Tibial nerve (tissue), 4 donors: ENCODE data around the gene EEF1B2. TPM values are rescaled to one million over a fixed set of nuclear protein-coding genes. Genes with fewer than 3 reads are reported as not detected.
"Not testable (repeated sequence)": the region's sequence is repeated elsewhere in the genome, so short reads cannot be mapped to it uniquely, and the experiment has no call there.

ENCODE experiments used
- DNase-seq, 2 donors: peaks; one replicate each; pipeline ENCODE4 v3.0.0-alpha.2; 2019; ENCODE audit warnings: low spot score in 2 of 2
- H3K27ac ChIP-seq, 4 donors: fragments of 200-600 bp; sonication (generic) in 3 of 4; one replicate each; pipeline ENCODE4 v1.5.1; 2017 to 2019; ENCODE audit warnings: mild to moderate bottlenecking in 1 of 4
- H3K27me3 ChIP-seq, 2 donors: fragments of 200-600 bp; sonication (generic) in 1 of 2; one replicate each; pipeline versions ENCODE4 v1.5.1 to v1.6.0; 2017 to 2019
- H3K36me3 ChIP-seq, 3 donors: fragments of 200-600 bp; sonication (generic); one replicate each; pipeline ENCODE4 v1.5.1; 2018 to 2019
- H3K4me1 ChIP-seq, 4 donors: fragments of 200-600 bp; sonication (generic) in 3 of 4; one replicate each; pipeline ENCODE4 v1.5.1; 2017 to 2019
- H3K4me3 ChIP-seq, 4 donors: fragments of 200-600 bp; sonication (generic) in 3 of 4; one replicate each; pipeline ENCODE4 v1.5.1; 2017 to 2019; ENCODE audit warnings: mild to moderate bottlenecking in 1 of 4, moderate library complexity in 1 of 4
- H3K9me3 ChIP-seq, 4 donors: fragments of 200-600 bp; sonication (generic) in 3 of 4; one replicate each; pipeline ENCODE4 v1.5.1; 2017 to 2019
- CTCF ChIP-seq, 5 experiments: fragments of 200-600 bp in 3 of 5; fragments of 450-650 bp in 2 of 5; sonication (generic) in 3 of 5; IDR thresholded peaks; one replicate each; pipeline ENCODE4 v1.5.1; 2016 to 2019; ENCODE audit warnings: antibody characterized with exemption in 5 of 5, mild to moderate bottlenecking in 3 of 5, moderate library complexity in 2 of 5
- EP300 ChIP-seq, 2 donors: sonication (generic); formaldehyde crosslinking; IDR thresholded peaks; one replicate each; pipeline ENCODE4 v1.6.1; 2017; ENCODE audit warnings: antibody characterized with exemption in 2 of 2, mild to moderate bottlenecking in 1 of 2
- POLR2A ChIP-seq, 2 donors: fragments of 450-650 bp; IDR thresholded peaks; one replicate each; pipeline ENCODE4 v1.6.1; 2017; ENCODE audit warnings: antibody characterized with exemption in 2 of 2, mild to moderate bottlenecking in 2 of 2, moderate library complexity in 2 of 2
- WGBS, 2 donors: methylation state at CpG; one replicate each; pipeline ENCODE4 v1.1.5; 2018; 5-methylcytosine and 5-hydroxymethylcytosine counted together
- total RNA-seq, 4 donors: library from RNA; depleted of rRNA; stranded (reverse); fragments of >200 nt; gene quantifications; one replicate each; pipeline ENCODE4 v1.1.0, GENCODE V29; 2016

Gene EEF1B2
- total RNA-seq, 4 donors from 2014 or later: 200 to 300 (median 258) TPM

- Histone ChIP-seq H3K36me3 (peaks cover 0 to 60% (median 15%) of the 10 kb centered on the region in 3 donors), H3K4me1 (peaks cover 0 to 29% (median 10%) of the 10 kb centered on the region in 4 donors), H3K27ac (no peak overlapping the region), H3K9me3 (no peaks in the 10 kb centered on the region), H3K4me3 (no peak overlapping the region), H3K27me3 (no peaks in the 10 kb centered on the region)
- WGBS, 2 donors: 55 to 58% methylated on average over 2 of the region's 2 CpGs
- DNase-seq: peak in 1 of 2 donors; percentile 75
- TF ChIP-seq POLR2A (IDR thresholded peaks at IDR 0.05) (no peak), CTCF (IDR thresholded peaks at IDR 0.05) (peak; percentile 60 to 72 (median 69)), EP300 (IDR thresholded peaks at IDR 0.05) (no peak)
These were observed 4.7 kb downstream of the EEF1B2 start for GRCh38 chr2:206164261-206164862.

DNA sequence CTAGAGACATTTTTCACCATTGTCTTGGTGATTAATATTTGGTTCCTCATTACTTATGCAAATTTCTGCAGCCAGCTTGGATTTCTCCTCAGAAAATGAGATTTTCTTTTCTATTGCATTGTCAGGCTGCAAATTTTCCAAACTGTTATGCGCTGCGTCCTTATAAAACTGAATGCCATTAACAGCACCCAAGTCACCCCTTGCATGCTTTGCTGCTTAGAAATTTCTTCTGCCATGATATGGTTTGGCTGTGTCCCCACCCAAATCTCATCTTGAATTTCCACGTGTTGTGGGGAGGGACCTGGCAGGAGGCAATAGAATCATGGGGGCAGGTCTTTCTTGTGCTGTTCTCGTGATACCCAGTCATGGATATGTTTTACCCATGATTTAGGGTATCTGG lies 8.5 kb downstream of the EEF1B2 start:
- not testable (repeated sequence) for H3K4me1 ChIP-seq, DNase-seq, H3K27me3 ChIP-seq, H3K9me3 ChIP-seq, H3K4me3 ChIP-seq, H3K27ac ChIP-seq
- 95 to 98% methylated on average over 4 of the region's 4 CpGs for WGBS, 2 donors
- peaks cover 0 to 37% (median 0%) of the 10 kb centered on the region in 3 donors for H3K36me3 ChIP-seq

DNA sequence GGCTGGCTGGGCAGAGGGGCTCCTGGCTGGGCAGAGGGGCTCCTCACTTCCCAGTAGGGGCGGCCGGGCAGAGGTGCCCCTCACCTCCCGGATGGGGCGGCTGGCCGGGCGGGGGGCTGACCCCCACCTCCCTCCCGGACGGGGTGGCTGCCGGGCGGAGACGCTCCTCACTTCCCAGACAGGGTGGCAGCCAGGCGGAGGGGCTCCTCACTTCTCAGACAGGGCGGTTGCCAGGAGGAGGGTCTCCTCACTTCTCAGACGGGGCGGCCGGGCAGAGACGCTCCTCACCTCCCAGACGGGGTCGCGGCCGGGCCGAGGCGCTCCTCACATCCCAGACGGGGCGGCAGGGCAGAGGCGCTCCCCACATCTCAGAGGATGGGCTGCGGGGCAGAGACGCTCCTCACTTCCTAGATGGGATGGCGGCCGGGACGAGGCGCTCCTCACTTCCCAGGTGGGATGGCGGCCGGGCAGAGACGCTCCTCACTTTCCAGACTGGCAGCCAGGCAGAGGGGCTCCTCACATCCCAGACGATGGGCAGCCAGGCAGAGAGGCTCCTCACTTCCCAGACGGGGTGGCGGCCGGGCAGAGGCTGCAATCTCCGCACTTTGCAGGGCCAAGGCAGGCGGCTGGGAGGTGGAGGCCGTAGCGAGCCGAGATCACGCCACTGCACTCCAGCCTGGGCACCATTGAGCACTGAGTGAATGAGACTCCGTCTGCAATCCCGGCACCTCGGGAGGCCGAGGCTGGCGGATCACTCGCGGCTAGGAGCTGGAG lies 12.1 kb downstream of the EEF1B2 start:
- not testable (repeated sequence) for H3K4me1 ChIP-seq, H3K27me3 ChIP-seq, DNase-seq, H3K4me3 ChIP-seq, H3K9me3 ChIP-seq, H3K27ac ChIP-seq
- peaks cover 0 to 25% (median 0%) of the 10 kb centered on the region in 3 donors for H3K36me3 ChIP-seq
- 99% methylated on average over 14 of the region's 52 CpGs; no CpG with 5 or more reads in 1 of the 2 donors for WGBS, 2 donors

GRCh38 chr2:206173147-206173546 lies 13.5 kb downstream of the EEF1B2 start:
- H3K4me3 ChIP-seq: no peak overlapping the region
- DNase-seq: no peak
- no peaks in the 10 kb centered on the region for H3K4me1 ChIP-seq
- TF ChIP-seq EP300 (IDR thresholded peaks at IDR 0.05) (no peak), CTCF (IDR thresholded peaks at IDR 0.05) (no peak), POLR2A (IDR thresholded peaks at IDR 0.05) (no peak)
- no peak overlapping the region for H3K27ac ChIP-seq
- H3K36me3 ChIP-seq: peaks cover 0 to 13% (median 0%) of the 10 kb centered on the region in 3 donors
- WGBS, 2 donors: 94 to 95% methylated on average over 4 of the region's 4 CpGs
- H3K9me3 ChIP-seq: no peaks in the 10 kb centered on the region
- H3K27me3 ChIP-seq: no peaks in the 10 kb centered on the region

GRCh38 chr2:206176121-206176520 lies 16.4 kb downstream of the EEF1B2 start:
- no peaks in the 10 kb centered on the region for H3K27me3 ChIP-seq
- TF ChIP-seq EP300 (IDR thresholded peaks at IDR 0.05) (no peak), CTCF (IDR thresholded peaks at IDR 0.05) (no peak), POLR2A (IDR thresholded peaks at IDR 0.05) (no peak)
- no peaks in the 10 kb centered on the region for H3K4me1 ChIP-seq
- WGBS, 2 donors: 91 to 97% methylated on average over 2 of the region's 2 CpGs
- H3K27ac ChIP-seq: no peak overlapping the region
- H3K36me3 ChIP-seq: no peaks in the 10 kb centered on the region
- no peaks in the 10 kb centered on the region for H3K9me3 ChIP-seq
- H3K4me3 ChIP-seq: no peak overlapping the region
- DNase-seq: no peak

- no peaks in the 10 kb centered on the region for H3K27me3 ChIP-seq
- H3K4me3 ChIP-seq: no peak overlapping the region
- WGBS, 2 donors: 50 to 55% methylated on average over 3 of the region's 3 CpGs
- H3K27ac ChIP-seq: no peak overlapping the region
- no peak for DNase-seq
- H3K36me3 ChIP-seq: no peaks in the 10 kb centered on the region
- no peaks in the 10 kb centered on the region for H3K9me3 ChIP-seq
- TF ChIP-seq CTCF (IDR thresholded peaks at IDR 0.05): no peak
- TF ChIP-seq POLR2A (IDR thresholded peaks at IDR 0.05): no peak
- TF ChIP-seq EP300 (IDR thresholded peaks at IDR 0.05): no peak
- no peaks in the 10 kb centered on the region for H3K4me1 ChIP-seq
These were observed 17.2 kb downstream of the EEF1B2 start for GRCh38 chr2:206176901-206177300.

- H3K9me3 ChIP-seq, H3K36me3 ChIP-seq, H3K27me3 ChIP-seq, H3K4me1 ChIP-seq, H3K27ac ChIP-seq, DNase-seq, H3K4me3 ChIP-seq: not testable (repeated sequence)
- 88 to 89% methylated on average over 6 of the region's 6 CpGs for WGBS, 2 donors
These were observed 21.8 kb downstream of the EEF1B2 start for GRCh38 chr2:206181526-206181925.
